HG03460 (cell line): ENCODE measurements around the gene FAM135A.

Source experiments
- ATAC-seq: cut with Tn5 transposase; IDR thresholded peaks from one replicate; pipeline ENCODE4 v1.9.1; 2021; ENCODE audit not compliant: unreplicated experiment

Gene FAM135A

DNA sequence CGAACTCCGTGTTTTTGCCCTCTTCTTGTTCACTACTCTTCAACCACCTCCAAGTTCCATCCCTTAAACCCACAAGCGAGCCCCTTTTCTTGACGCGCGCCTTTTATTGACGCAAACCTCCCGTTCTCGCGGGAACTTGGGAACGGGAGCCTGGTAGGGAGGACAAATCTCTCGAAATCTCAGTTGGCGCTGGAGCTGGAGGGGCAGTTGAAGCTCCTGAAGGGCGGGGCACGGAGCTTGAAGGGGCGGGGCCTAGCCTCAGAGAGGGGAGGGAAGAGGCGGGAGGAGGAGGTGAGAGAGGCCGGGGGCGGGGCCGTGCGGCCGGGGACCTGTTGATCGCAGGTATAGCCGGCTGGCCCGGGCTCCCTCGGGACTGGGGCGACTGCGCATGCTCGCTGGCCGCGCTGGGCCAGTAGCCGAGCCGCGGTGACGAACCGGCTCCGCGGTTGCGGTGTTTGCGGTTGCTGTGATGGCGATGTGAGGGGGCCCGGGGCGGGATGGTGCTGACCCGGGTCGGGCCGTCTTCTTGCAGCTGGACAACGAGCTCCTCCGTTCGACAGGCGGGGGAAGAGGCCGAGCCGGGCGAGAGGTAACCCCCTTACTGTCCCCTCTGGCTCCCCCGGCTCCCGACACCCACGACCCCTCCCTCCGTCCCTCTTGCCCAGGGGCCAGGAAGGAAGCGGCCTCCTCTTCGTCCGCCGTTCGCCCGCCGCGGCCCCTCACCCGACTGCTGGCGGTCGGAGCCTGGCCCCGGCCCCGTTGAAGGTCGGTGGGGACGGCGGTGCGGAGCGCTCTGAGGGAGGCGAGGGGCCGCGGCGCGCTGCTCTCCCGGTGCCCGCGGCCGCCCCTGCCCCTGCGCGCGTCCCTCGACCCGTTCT lies at the start of gene FAM135A:
Gene FAM135A (plus strand): TSS at position 395 of the 878 bp plus-strand sequence. CDS start 14,835 bp downstream, outside the sequence.
- peak; percentile 83 for ATAC-seq

DNA sequence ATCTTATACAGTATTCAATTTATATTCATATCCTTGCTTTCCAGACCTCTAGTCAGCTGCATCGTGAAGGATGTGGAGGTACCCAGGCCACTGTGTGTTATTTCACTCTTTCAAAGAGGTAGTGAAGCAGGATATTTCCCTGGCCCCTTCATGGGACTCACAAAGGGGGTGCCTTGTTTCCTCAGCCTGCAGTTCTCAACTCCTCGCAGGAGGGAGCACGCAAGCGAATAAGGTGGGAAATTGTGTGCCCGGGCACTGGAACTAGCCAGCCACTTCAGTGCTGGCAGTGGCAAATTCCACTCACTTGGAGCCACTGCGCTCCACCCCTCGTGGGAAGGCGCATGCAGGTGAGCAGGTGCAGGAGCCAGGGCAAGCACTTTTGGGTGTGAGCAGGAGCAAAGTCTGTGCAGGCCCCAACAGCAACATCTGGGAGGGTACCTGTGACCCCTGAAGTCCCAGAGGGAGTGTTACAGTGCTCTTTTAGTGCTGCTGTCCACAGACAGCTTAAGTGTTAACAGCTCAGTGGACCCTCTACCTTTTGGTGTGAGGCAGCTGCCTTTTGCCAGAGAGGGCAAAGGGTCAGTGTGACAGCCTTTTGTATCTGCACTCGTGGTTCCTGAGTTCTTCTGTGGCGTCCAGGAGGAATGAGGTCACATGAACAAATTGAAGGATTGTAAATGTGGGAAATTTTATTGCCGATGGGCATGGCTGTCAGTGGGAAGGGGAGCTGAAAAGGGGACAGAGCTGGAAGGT lies 49.4 kb upstream of the FAM135A start:
- no peak for ATAC-seq

DNA sequence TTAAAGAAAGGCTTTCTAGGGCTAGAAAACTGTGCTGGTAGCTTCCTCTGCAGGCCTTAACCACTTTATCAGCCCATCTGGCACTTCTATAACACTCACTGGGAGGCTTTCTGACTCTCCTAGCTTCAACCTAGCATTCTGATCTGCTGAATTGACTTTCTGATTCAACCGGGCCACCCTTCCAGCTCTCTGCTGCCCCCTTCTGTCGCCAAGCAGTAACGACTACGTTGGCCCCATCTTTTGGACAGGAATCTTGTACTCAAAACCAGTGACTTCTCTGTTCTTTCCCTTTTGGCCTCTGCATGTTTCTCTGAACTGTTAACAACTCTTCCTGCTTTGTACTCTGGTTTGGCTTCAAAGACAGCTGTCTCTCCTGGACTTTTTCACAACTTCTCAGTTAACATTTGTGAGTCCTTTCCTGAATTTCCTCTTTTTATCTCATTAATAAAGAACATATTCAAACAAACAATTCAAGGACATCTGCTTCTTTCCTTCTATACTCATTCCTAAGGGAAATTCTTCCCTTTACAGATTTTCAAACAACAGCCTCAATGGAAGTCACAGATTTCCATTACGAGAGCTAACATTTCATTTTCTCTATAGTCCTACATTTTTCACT lies 43.9 kb upstream of the FAM135A start:
- peak; percentile 92 for ATAC-seq

DNA sequence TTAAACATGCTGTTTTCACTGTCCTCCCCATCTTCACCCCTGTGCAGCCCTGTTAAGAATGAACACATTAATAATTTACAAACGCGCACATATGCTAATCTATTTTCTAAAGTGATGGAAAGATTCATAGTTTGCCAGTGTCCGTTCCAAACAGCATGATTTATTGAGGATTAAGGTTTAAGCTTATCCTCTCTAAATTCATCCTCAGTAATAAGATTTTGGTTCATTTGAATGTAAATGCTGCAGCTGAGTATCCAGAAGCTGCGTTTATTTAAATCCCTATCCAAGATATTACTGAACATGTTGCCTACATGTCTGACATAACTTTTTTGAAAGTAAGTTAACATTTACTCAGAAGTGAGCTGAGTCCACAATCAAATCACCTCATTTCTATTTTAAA lies 42.8 kb upstream of the FAM135A start:
- ATAC-seq = no peak

DNA sequence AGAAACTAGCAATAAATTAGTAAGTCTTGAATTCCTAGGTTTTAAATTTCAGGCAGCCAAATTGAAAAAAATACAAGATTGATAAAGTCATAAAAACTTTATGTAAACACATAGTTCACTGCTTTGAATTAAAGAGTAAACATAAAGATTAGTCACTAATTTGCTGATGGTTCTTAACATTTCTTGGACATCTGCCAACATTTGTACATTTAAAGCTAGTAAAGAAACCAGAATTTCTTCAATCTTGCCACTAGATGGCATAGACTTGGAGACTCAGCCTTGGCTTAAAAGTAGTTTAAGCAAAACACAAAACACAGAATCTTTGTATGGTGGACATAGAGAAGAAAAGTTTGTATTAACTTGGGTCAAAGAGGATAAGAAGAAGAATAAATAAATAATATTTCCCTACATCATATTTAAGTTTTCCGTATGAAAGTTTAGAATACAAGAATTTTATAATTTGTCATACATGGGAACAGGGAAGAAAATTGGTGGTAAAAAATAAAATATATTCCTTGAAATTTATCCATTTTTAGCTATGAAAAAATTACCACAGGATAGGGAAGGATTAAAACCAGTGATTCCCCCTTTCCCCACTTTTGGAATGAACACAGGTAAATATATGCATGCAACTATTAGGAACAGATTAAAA lies 41.7 kb upstream of the FAM135A start:
- no peak for ATAC-seq

DNA sequence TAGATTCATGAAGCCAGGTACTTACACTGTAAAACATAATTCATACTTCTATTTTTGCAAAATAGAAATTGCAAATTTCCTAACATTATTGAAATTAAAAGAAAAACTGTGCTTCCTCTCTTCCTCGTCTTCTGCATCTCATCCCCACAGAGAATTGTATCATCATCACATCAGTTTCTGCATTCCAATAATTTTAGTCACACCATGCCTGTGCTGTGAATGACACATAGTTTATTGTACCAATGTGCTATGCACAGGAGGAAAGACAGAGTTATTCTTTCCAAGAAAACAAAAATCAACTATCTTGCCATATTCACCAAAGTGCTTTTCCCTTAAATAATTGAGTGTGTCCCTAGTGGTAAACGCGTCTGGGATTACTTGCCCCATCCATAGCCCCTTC lies 38.1 kb upstream of the FAM135A start:
- ATAC-seq = no peak

DNA sequence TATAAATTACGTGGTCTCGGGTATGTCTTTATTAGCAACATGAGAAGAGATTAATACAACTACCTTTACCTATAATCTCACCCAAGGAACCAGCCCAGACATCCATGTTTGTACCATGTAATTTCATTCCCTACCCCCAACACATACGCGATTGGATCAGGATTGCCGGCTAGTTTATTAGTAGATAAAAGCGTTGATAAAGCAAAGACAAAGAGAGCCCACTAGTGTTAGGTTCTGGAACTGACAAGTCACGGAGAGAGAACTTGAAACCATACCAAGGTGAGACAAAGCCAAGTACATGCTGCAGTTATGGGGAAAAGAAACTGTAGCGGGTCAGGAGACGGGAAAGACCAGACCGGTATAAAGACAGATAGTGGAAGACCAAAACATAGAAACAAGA lies 37.4 kb upstream of the FAM135A start:
- no peak for ATAC-seq

DNA sequence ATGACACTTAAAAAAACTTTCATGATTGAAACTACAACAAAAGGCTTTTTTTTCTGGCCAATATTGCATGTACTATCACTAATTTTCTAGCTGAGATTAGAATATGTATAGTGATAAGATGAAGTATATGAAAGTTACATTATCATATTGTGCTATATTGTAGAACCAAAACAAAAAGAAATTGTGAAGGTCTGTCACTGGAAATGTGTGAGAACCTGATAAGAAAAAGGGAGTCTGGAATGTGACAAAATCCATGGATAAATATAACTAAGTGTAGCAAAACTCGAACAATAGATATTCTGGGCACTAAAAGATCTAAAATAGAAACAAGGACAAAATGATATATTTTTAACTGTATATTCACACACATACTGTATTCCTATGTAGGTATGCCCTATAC lies 36.7 kb upstream of the FAM135A start:
- no peak for ATAC-seq

DNA sequence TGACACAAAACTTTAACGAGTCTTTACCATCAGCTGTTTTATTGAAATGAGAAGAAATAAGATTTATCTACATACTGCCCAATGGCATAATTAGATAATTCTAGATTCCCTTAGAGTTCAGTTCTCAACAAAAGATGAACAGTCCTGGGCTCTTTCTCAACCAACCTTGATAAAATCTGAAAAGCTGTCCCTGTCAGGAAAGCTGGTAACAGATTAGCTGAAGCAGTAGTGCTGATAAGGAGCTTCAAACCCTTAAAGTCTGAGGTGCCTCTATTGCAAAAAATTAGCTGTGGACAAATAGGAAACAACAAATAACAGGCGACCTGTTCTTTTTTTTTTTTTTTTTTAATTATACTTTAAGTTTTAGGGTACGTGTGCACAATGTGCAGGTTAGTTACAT lies 35.9 kb upstream of the FAM135A start:
- no peak for ATAC-seq

DNA sequence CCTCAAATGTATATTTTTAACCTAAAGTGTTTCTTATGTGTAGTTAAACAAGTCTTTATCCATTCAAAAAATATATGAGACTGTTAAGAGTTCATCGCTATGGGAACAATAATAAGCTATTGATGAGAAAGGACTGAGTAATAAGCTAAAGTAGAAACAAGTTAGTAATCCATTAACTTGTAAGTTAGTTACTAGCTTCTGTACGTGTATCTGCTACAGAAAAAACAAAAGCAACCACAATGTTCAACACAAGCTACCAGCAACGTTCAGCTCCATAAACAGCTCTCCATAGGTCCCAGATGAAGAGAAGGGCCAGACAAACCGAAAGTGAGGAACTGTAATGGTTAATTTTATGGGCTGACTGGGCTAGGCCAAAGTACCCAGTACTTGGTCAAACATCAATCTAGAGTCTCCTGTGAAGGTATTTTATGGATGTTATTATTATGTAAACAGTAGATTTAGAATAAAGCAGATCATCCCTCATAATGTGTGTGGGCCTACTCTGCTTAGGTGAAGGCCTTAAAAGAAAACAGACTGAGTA lies 33.8 kb upstream of the FAM135A start:
- peak; percentile 38 for ATAC-seq

DNA sequence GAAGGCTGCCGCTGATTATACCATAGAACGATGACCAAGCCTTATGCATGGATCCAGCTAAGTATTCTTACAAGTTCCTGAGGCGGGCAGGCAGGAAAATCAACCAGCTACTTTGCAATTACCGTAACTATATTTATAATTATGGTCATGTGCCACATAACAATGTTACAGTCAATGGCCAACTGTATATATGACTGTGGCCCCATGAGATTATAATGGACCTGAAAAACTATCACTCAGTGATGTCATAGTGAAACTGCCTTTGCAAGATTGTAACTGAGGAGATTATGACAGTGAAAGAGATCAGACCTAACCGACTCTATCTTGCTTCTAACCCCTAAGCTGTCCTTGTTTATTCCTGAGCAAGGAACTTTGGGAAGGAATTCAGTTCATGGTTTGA lies 33.1 kb upstream of the FAM135A start:
- peak; percentile 89 for ATAC-seq

DNA sequence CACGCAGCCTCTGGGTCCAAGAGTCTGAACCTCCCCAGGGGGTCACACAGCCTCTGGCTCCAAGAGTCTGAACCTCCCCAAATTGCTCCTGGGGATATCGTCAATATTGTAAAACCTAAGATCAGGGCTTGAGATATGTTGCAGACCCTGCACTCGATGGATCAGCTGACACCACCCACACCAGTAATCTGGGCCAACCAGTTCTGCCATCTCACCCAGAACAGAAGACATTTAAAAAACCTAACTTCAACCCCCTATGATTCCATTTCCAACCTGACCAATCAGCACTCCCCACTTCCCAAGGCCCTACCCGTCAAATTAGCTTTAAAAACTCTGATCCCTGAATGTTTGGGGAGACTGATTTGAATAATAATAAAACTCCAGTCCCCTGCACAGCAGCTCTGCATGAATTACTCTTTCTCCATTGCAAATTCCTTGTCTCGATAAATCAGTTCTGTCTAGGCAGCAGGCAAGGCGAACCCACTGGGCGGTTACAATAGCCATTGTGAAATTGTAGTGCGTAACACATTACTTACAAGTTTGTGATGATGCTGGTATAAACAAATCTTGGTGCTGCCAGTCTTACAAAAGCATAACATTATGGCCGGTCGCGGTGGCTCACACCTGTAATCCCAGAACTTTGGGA lies 32.4 kb upstream of the FAM135A start:
- ATAC-seq = no peak

DNA sequence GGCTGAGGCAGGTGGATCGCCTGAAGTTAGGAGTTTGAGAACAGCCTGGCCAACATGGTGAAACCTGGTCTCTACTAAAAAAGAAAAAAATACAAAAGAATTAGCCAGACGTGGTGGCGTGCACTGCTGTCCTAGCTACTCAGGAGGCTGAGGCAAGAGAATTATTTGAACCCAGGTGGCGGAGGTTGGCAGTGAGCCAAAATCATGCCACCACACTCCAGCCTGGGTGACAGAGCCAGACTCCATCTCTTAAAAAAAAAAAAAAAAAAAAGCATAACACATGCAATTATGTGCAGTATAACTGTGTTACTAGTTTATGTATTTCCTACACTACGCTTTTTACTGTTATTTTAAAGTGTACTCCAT lies 31.9 kb upstream of the FAM135A start:
- no peak for ATAC-seq

DNA sequence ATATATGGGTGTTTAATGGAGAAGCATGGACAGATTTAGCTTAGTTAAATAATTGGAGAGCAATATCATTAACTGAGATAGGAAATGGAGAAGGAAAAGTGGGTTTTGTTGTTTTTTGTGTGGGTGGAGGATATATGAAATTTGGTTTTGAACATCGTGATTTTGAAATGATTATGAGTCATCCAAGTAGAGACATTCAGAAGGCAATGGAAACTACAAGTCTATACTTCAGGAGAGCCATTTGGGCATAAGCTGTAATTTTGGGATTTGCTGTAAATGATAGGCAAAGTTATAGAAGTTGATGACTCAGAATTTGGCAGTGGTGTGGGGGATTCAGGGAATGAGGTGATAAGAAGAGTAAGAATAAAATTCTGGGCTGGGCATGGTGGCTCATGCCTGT lies 27.4 kb upstream of the FAM135A start:
- ATAC-seq = no peak

DNA sequence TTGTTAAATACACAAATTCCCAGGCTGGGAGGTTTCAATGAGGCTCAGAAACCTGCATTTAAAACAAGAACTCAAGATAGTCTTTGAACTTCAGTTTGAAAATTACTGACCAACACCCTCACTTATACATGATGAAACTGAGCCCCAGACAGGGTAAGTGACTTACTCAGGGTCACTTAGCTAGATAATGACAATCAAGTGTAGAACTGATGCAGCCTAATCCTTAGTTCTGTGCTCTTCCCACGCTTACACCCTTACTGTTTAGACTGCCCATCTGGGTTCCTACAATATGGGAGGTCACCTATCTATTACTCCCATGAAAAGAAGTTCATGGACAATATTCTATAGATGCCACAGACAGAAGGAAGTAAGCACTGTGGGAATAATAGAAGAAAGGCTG lies 24.5 kb upstream of the FAM135A start:
- ATAC-seq = no peak

DNA sequence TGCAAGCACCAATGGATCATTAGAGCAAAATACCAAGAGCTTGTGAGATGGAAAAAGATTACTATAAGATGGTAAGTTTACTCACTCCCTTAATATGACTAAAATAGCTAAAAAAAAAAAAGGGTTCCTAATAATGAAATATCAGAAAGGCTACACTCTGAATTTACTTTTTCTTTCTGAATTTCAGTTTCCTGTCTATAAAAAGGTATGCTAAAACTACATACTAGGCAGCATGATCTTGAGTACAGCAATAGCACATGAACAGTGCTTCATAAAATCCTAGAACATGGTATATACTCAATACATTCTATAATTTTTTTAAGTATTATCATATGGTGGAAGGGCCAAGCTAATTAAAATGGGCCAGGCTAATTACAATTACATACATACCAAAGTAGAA lies 24.0 kb upstream of the FAM135A start:
- no peak for ATAC-seq

DNA sequence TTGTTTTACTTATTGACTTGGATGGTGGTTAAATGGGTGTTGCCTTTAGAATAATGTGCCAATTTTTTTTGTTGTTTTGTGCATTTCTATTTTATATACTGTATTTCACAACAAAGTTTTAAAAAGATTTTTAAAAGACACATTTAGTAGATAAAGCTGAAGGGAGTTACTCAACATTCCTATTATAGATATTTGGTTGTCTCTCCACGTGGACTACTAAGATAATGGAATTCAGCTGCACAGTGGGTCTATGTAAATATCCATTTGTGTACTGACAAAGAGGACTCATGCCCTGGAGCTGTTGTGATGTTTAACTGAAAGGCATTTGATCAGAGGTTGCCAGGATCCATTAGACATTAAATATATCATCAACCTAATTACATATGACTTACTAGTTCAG lies 23.2 kb upstream of the FAM135A start:
- ATAC-seq = no peak

DNA sequence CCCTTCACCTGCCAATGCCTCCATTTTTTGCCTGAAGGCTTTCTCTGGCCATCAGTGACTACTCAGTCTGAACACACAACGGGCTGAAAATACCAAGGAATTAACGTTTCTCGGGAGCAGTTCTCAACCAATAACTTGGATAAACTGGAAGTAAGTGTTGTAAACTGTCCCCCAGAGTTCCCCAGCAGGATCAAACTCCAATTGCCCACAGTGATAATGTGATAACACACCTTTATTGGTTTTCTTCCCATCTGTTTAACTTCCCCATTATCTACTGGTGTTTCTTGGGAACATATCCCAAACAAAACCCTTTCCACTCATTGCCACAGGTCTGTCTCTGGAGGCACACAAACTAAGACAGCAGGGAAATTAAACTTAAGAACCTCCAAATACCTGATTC lies 21.8 kb upstream of the FAM135A start:
- no peak for ATAC-seq

DNA sequence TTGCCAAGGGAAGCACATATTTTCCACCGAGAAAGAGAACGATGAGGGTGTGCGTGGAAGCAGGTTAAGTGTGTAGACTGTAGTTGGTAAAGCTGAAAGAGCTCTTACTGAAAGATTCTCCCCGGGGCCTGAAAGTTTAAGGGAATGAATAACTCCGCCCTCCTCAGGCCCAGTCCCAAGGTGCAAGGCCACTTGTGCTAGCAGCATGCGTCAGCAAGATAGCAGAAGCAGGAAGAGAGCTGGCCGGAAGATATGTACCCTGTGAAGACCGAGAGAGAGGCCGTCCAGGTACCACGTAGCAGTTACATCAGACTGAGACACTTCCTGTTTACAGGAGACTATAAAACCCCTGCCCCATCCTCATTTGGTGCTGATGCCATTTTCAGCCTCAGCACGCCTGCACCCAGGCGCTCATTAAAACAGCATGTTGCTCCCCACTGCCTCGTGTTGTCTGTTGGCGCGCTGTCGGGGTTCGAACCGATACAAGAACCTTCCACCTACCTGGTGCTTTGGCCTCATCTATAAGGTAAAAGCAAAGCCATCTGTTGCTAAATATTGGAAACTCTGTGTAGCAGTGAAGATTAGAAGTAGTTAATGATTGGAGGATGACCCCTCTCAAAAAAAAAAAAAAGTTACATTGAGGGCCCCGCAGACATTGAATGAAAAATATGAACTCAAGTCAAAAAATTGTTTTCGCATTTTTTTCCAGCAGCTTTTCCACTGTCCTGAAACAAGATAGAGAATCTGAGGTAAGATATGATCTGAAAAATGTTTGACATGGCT lies 18.6 kb upstream of the FAM135A start:
- ATAC-seq = no peak

DNA sequence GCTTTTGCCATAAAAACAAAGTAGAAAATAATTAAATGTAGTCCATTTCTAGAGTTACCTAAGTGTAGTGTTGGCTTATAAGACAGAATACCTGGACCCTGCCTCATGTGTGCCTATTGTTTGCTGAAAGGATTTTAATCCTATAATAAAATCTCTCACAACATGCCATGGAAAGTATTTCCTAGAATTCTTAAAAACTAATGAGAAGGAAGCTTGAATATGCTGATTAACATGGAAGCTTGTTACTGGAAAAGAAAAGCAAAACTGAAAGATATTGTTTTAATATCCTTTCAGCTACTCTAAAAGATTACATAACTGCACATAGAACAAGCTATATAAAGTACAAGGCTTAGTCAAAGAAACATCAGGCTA lies 18.0 kb upstream of the FAM135A start:
- ATAC-seq = no peak
